Uterus (tissue), 4 donors: ENCODE measurements around the gene TMPRSS13. TPM values are rescaled to one million over a fixed set of nuclear protein-coding genes. Genes with fewer than 3 reads are reported as not detected.

Source experiments
- DNase-seq, 2 donors: peaks; one replicate each; pipeline ENCODE4 v3.0.0-alpha.2; 2019 to 2020
- H3K27ac ChIP-seq, 2 donors: fragments of 200-600 bp; sonication (generic); 1 replicate in 1 of 2; 2 replicates in 1 of 2; pipeline ENCODE4 v1.5.1; 2016 to 2018
- H3K27me3 ChIP-seq, 2 donors: fragments of 200-600 bp; sonication (generic); one replicate each; pipeline ENCODE4 v1.5.1; 2018 to 2019; ENCODE audit warnings: control low read depth in 1 of 2
- H3K36me3 ChIP-seq, 2 donors: fragments of 200-600 bp; sonication (generic); one replicate each; pipeline ENCODE4 v1.5.1; 2019; ENCODE audit warnings: control low read depth in 1 of 2
- H3K4me1 ChIP-seq, 2 donors: fragments of 200-600 bp; sonication (generic); one replicate each; pipeline ENCODE4 v1.5.1; 2018 to 2019; ENCODE audit warnings: control low read depth in 1 of 2
- H3K4me3 ChIP-seq, 2 donors: fragments of 200-600 bp; sonication (generic); 1 replicate in 1 of 2; 2 replicates in 1 of 2; pipeline ENCODE4 v1.5.1; 2018 to 2019; ENCODE audit warnings: mild to moderate bottlenecking in 1 of 2
- H3K9me3 ChIP-seq, 2 donors: fragments of 200-600 bp; sonication (generic); one replicate each; pipeline ENCODE4 v1.5.1; 2019; ENCODE audit warnings: control low read depth in 1 of 2
- POLR2A ChIP-seq, 2 donors: fragments of 450-650 bp; IDR thresholded peaks; one replicate each; pipeline ENCODE4 v1.6.1; 2016; ENCODE audit warnings: antibody characterized with exemption in 2 of 2, mild to moderate bottlenecking in 1 of 2, moderate library complexity in 1 of 2
- intact Hi-C: fragments of 100-400 bp; cut with DNase I; formaldehyde crosslinking; loops from one replicate; pipeline ENCODE4 v1.15.1; 2023; ENCODE audit warnings: low total_unique reads
- total RNA-seq, 4 donors: library from RNA; depleted of rRNA in 3 of 4; stranded (reverse); fragments of >200 nt in 3 of 4; gene quantifications; one replicate each; pipeline versions ENCODE4 v1.1.0 to v1.2.4, GENCODE V29; 2014 to 2023
- TF ChIP-seq, protein P1 (sequence below), 4 experiments: fragments of 200-600 bp in 2 of 4; fragments of 450-650 bp in 2 of 4; sonication (generic) in 2 of 4; IDR thresholded peaks; one replicate each; pipeline ENCODE4 v1.5.1; 2016 to 2019; ENCODE audit warnings: antibody characterized with exemption in 4 of 4, mild to moderate bottlenecking in 2 of 4, moderate library complexity in 1 of 4
- donor health status: DM: yes; HTN: yes; CAD: no.

TMPRSS13 gene
- total RNA-seq, 4 donors from 2014 or later = 0.15 to 0.90 (median 0.51) TPM; not detected in 1

DNA sequence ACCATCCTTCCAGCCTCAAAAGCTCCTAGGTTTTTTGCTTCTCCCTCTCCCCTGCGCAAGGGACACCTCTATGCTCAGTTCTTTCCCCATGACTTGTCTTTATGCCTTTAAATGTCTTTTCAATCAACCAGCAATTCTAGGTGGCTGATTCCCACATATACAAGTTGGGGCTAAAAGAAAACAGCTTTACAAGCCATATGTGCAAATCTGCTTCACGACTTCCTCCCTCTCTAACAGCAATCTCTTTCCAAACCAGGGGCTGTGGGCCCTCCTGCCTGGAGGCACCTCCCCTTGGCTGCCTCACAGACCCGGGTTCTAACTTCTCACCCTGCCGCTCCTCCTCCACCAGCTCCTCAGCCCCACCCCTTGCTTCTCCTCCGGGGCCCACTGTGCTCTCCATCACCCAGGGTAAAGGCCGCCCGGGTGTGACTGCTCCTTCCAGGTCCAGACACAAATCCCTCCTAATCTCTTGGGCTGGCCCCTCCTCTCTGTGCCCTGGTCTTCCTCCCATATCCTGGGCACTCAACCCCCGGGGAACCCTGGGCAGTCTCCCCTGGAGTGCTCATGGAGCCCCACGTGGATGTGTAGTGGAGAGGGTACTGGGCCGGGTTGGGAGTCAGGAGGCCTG lies 14.1 kb downstream of the TMPRSS13 start:
- H3K4me3 ChIP-seq = no peak overlapping the region
- no peaks in the 10 kb centered on the region for H3K4me1 ChIP-seq
- DNase-seq = peak in 1 of 2 donors; percentile 7
- no peaks in the 10 kb centered on the region for H3K9me3 ChIP-seq
- intact Hi-C loops = no loop called here
- H3K36me3 ChIP-seq = no peaks in the 10 kb centered on the region
- H3K27ac ChIP-seq = no peak overlapping the region
- no peak for TF ChIP-seq POLR2A (IDR thresholded peaks at IDR 0.05)
- TF ChIP-seq, protein P1, sequence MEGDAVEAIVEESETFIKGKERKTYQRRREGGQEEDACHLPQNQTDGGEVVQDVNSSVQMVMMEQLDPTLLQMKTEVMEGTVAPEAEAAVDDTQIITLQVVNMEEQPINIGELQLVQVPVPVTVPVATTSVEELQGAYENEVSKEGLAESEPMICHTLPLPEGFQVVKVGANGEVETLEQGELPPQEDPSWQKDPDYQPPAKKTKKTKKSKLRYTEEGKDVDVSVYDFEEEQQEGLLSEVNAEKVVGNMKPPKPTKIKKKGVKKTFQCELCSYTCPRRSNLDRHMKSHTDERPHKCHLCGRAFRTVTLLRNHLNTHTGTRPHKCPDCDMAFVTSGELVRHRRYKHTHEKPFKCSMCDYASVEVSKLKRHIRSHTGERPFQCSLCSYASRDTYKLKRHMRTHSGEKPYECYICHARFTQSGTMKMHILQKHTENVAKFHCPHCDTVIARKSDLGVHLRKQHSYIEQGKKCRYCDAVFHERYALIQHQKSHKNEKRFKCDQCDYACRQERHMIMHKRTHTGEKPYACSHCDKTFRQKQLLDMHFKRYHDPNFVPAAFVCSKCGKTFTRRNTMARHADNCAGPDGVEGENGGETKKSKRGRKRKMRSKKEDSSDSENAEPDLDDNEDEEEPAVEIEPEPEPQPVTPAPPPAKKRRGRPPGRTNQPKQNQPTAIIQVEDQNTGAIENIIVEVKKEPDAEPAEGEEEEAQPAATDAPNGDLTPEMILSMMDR (IDR thresholded peaks at IDR 0.05) = no peak
- H3K27me3 ChIP-seq = no peaks in the 10 kb centered on the region

DNA sequence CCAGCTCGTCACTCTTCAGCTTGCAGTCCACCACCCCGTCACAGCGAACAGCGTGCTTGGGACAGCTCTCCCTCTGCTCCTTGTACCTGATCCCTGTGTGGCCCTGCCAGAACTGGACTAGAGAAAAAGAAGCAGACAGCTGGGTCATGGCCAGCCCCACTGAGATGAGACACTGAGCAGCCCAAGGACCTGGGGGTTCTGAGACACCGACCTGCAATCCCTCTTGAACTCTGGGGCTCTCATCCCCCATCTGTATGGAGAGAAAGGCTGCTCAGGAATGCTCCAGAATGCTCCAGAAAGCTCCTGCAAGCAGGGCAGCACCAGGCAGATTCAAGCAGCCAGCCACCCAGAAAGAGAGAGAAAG lies 14.8 kb downstream of the TMPRSS13 start:
- no peaks in the 10 kb centered on the region for H3K9me3 ChIP-seq
- H3K27ac ChIP-seq = no peak overlapping the region
- H3K36me3 ChIP-seq = no peaks in the 10 kb centered on the region
- H3K27me3 ChIP-seq = no peaks in the 10 kb centered on the region
- intact Hi-C loops = no loop called here
- no peaks in the 10 kb centered on the region for H3K4me1 ChIP-seq
- H3K4me3 ChIP-seq = no peak overlapping the region
- peak in 1 of 2 donors; percentile 9 for DNase-seq
- TF ChIP-seq, protein P1 (IDR thresholded peaks at IDR 0.05) = no peak
- TF ChIP-seq POLR2A (IDR thresholded peaks at IDR 0.05) = no peak

DNA sequence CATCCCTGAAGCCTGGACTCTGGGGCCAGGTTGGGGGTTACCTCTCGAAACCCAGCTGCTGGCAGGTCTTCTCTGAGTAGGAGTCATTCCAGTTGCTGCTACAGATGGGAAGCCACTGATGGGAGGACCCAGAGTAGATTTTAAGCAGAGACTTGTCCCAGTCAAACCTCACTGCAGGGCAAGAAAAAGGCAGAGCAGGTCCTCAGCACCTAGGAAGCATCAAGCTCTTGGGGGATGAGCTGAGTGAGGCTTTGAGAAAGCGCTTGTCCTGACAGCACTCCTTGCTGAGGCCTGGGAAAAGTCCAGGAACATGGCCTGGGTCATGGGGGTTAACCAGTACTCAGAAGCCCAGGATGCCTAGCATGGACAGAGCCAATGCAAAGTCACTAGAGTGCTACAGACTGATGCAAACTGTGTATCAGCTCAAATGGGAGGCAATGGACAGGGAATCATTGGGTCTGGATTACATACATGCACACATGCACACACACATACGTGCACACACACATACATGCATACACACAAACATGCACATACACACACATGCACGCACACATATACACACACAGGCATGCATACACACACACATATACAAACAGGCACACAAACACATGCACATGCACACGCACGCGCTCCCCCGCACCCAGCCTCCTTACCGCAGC lies 15.3 kb downstream of the TMPRSS13 start:
- Histone ChIP-seq H3K9me3 (no peaks in the 10 kb centered on the region), H3K27me3 (no peaks in the 10 kb centered on the region), H3K27ac (no peak overlapping the region), H3K4me1 (no peaks in the 10 kb centered on the region), H3K36me3 (no peaks in the 10 kb centered on the region), H3K4me3 (no peak overlapping the region)
- intact Hi-C loops = no loop called here
- TF ChIP-seq, protein P1 (IDR thresholded peaks at IDR 0.05) = no peak
- no peak for TF ChIP-seq POLR2A (IDR thresholded peaks at IDR 0.05)
- DNase-seq = no peak

DNA sequence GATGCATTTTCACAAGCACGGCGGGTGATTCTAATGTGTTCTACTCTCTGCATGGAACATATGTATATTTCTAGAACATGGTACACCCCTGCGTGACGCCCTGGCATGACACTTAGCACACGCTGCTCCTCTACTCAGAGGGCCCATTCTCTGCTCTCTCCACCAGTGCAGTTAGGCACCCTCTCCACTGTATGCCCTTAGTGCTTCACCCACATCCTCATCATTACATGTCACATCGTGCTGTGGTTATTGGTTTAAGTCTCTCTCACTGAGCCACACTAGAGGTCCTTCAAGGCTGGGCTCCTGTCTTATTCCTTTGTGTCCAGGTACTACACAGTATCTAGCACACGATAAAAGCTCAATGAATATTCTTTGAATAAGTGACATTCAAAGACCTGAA lies 16.7 kb downstream of the TMPRSS13 start:
- H3K9me3 ChIP-seq = no peaks in the 10 kb centered on the region
- no peak overlapping the region for H3K27ac ChIP-seq
- H3K27me3 ChIP-seq = no peaks in the 10 kb centered on the region
- DNase-seq = no peak
- H3K4me1 ChIP-seq = no peaks in the 10 kb centered on the region
- intact Hi-C loops = no loop called here
- H3K4me3 ChIP-seq = no peak overlapping the region
- no peaks in the 10 kb centered on the region for H3K36me3 ChIP-seq
- TF ChIP-seq, protein P1 (IDR thresholded peaks at IDR 0.05) = no peak
- no peak for TF ChIP-seq POLR2A (IDR thresholded peaks at IDR 0.05)

DNA sequence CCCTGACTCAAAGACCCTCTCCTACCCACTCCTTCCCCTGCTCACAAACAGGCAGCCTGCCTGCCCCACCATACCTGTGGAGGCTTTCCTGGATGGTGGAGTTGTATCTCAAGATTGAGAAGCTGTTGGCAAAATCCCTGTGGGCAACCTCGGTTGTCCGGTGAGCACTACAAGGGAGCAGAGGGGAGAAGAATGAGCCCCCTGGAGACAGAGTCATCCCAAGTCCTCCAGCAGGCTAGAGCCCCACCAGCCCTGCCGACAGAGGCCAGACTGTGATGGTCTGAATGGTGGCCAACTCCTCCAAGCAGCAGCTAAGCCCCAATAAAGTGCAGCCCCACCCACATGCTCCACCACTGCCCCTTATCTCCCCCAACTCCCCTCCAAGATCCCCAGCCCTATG lies 17.5 kb downstream of the TMPRSS13 start:
- Histone ChIP-seq H3K9me3 (no peaks in the 10 kb centered on the region), H3K4me3 (no peak overlapping the region), H3K27me3 (no peaks in the 10 kb centered on the region), H3K36me3 (no peaks in the 10 kb centered on the region), H3K27ac (no peak overlapping the region), H3K4me1 (no peaks in the 10 kb centered on the region)
- no peak for DNase-seq
- TF ChIP-seq, protein P1 (IDR thresholded peaks at IDR 0.05) = no peak
- no peak for TF ChIP-seq POLR2A (IDR thresholded peaks at IDR 0.05)
- intact Hi-C loops = no loop called here
